Skeletal muscle tissue (tissue), 4 donors: ENCODE measurements around the gene C6orf47. TPM values are rescaled to one million over a fixed set of nuclear protein-coding genes. Genes with fewer than 3 reads are reported as not detected.

Source experiments
- H3K27ac ChIP-seq: one replicate; pipeline ENCODE4 v1.7.0; 2013; ENCODE audit warnings: mild to moderate bottlenecking, low read depth, low read length, inconsistent platforms
- H3K27me3 ChIP-seq, 3 donors: one replicate each; pipeline ENCODE4 v1.7.0; 2013; ENCODE audit warnings: low read length in 3 of 3; ENCODE audit not compliant: control insufficient read depth in 3 of 3, insufficient read depth in 3 of 3
- H3K36me3 ChIP-seq, 3 donors: one replicate each; pipeline ENCODE4 v1.7.0; 2013; ENCODE audit warnings: low read length in 3 of 3; ENCODE audit not compliant: control insufficient read depth in 3 of 3, insufficient read depth in 3 of 3
- H3K4me1 ChIP-seq, 3 donors: one replicate each; pipeline ENCODE4 v1.7.0; 2013; ENCODE audit warnings: low read length in 3 of 3, mild to moderate bottlenecking in 3 of 3; ENCODE audit not compliant: control insufficient read depth in 3 of 3, insufficient read depth in 3 of 3
- H3K4me3 ChIP-seq, 3 donors: one replicate each; pipeline ENCODE4 v1.7.0; 2013; ENCODE audit warnings: low read length in 3 of 3
- H3K9ac ChIP-seq, 3 donors: one replicate each; pipeline ENCODE4 v1.7.0; 2013; ENCODE audit warnings: low read length in 3 of 3, mild to moderate bottlenecking in 3 of 3, moderate library complexity in 2 of 3, low read depth in 1 of 3
- H3K9me3 ChIP-seq, 3 donors: one replicate each; pipeline ENCODE4 v1.7.0; 2013; ENCODE audit warnings: low read length in 3 of 3; ENCODE audit not compliant: control insufficient read depth in 3 of 3
- total RNA-seq: library from RNA; depleted of rRNA; stranded (reverse); fragments of >200 nt; gene quantifications from one replicate; pipeline ENCODE4 v1.2.3, GENCODE V29; 2014
- donor health status: Osteomylitis.

Gene C6orf47
- total RNA-seq, 1 donor from 2014 or later: 18.3 TPM

GRCh38 chr6:31627690-31628287 lies 32.8 kb downstream of the C6orf47 start:
- H3K9ac ChIP-seq: no peak overlapping the region
- H3K4me1 ChIP-seq: peaks cover 0 to 3% (median 0%) of the 10 kb centered on the region in 3 donors
- H3K36me3 ChIP-seq: peaks cover 82 to 89% (median 87%) of the 10 kb centered on the region in 3 donors
- no peaks in the 10 kb centered on the region for H3K9me3 ChIP-seq
- H3K27me3 ChIP-seq: no peaks in the 10 kb centered on the region
- H3K4me3 ChIP-seq: no peak overlapping the region
- H3K27ac ChIP-seq: no peak overlapping the region

- Histone ChIP-seq H3K9me3 (no peaks in the 10 kb centered on the region), H3K9ac (no peak overlapping the region), H3K4me1 (peaks cover 5 to 10% (median 8%) of the 10 kb centered on the region in 3 donors)
Observed at GRCh38 chr6:31626952-31627351, 33.6 kb downstream of the C6orf47 start.

GRCh38 chr6:31624070-31624469 lies 36.5 kb downstream of the C6orf47 start:
- Histone ChIP-seq H3K27ac (no peak overlapping the region), H3K4me3 (no peak overlapping the region), H3K9me3 (no peaks in the 10 kb centered on the region), H3K36me3 (peaks cover 55 to 64% (median 58%) of the 10 kb centered on the region in 3 donors), H3K27me3 (no peaks in the 10 kb centered on the region), H3K9ac (peak overlapping the region in 1 of 3 donors; percentile 10), H3K4me1 (peaks cover 13 to 16% (median 14%) of the 10 kb centered on the region in 3 donors)

More at GRCh38 chr6:31626952-31627351, 33.6 kb downstream of the C6orf47 start:
- peaks cover 77 to 87% (median 83%) of the 10 kb centered on the region in 3 donors for H3K36me3 ChIP-seq
- H3K4me3 ChIP-seq: no peak overlapping the region
- no peaks in the 10 kb centered on the region for H3K27me3 ChIP-seq
- no peak overlapping the region for H3K27ac ChIP-seq

- Histone ChIP-seq H3K4me3 (no peak overlapping the region), H3K27ac (no peak overlapping the region), H3K36me3 (peaks cover 43 to 52% (median 44%) of the 10 kb centered on the region in 3 donors), H3K27me3 (no peaks in the 10 kb centered on the region), H3K4me1 (peaks cover 13 to 16% (median 14%) of the 10 kb centered on the region in 3 donors), H3K9me3 (no peaks in the 10 kb centered on the region), H3K9ac (peak overlapping the region in 2 of 3 donors; percentile 33 to 96)
Observed at GRCh38 chr6:31622684-31623091, 37.9 kb downstream of the C6orf47 start.

GRCh38 chr6:31621991-31622390 lies 38.6 kb downstream of the C6orf47 start:
- Histone ChIP-seq H3K27ac (peak overlapping the region; percentile 94), H3K9me3 (no peaks in the 10 kb centered on the region), H3K4me3 (peak overlapping the region; percentile 38 to 79 (median 44)), H3K9ac (peak overlapping the region; percentile 95 to 97 (median 96)), H3K4me1 (peaks cover 13 to 16% (median 14%) of the 10 kb centered on the region in 3 donors), H3K27me3 (no peaks in the 10 kb centered on the region), H3K36me3 (peaks cover 36 to 46% (median 37%) of the 10 kb centered on the region in 3 donors)

- Histone ChIP-seq H3K9me3 (no peaks in the 10 kb centered on the region), H3K27ac (peak overlapping the region; percentile 94)
Observed at GRCh38 chr6:31621320-31621939, 39.1 kb downstream of the C6orf47 start.

GRCh38 chr6:31620586-31621319 lies 39.8 kb downstream of the C6orf47 start, which contains the start of gene PRRC2A:
TSS of gene PRRC2A (plus strand) at chr6:31620715. CDS start at chr6:31622790, 2,075 bp downstream.
- H3K27me3 ChIP-seq: no peaks in the 10 kb centered on the region
- H3K9me3 ChIP-seq: no peaks in the 10 kb centered on the region
- peak within 1 kb of the TSS; percentile 95 to 97 (median 96) for H3K9ac ChIP-seq
- peaks cover 24 to 33% (median 24%) of the 10 kb centered on the region in 3 donors for H3K36me3 ChIP-seq
- peaks cover 13 to 16% (median 14%) of the 10 kb centered on the region in 3 donors for H3K4me1 ChIP-seq
- H3K27ac ChIP-seq: peak within 1 kb of the TSS; percentile 94
- H3K4me3 ChIP-seq: peak within 1 kb of the TSS; percentile 82 to 94 (median 86)

More at GRCh38 chr6:31621320-31621939, 39.1 kb downstream of the C6orf47 start:
- Histone ChIP-seq H3K36me3 (peaks cover 31 to 40% (median 31%) of the 10 kb centered on the region in 3 donors), H3K4me3 (peak overlapping the region; percentile 70 to 94 (median 79)), H3K4me1 (peaks cover 13 to 16% (median 14%) of the 10 kb centered on the region in 3 donors), H3K27me3 (no peaks in the 10 kb centered on the region), H3K9ac (peak overlapping the region; percentile 95 to 97 (median 96))

GRCh38 chr6:31619805-31620585 lies 40.6 kb downstream of the C6orf47 start:
- Histone ChIP-seq H3K4me3 (peak overlapping the region; percentile 82 to 86 (median 85)), H3K36me3 (peaks cover 17 to 26% (median 17%) of the 10 kb centered on the region in 3 donors), H3K4me1 (peaks cover 13 to 16% (median 14%) of the 10 kb centered on the region in 3 donors), H3K27ac (peak overlapping the region; percentile 94), H3K9me3 (no peaks in the 10 kb centered on the region), H3K27me3 (no peaks in the 10 kb centered on the region), H3K9ac (peak overlapping the region; percentile 89 to 90 (median 89))

GRCh38 chr6:31617010-31617409 lies 43.6 kb downstream of the C6orf47 start:
- peaks cover 0 to under 1% (median 0%) of the 10 kb centered on the region in 3 donors for H3K36me3 ChIP-seq
- H3K27me3 ChIP-seq: no peaks in the 10 kb centered on the region
- no peaks in the 10 kb centered on the region for H3K9me3 ChIP-seq
- H3K4me1 ChIP-seq: peaks cover 6 to 7% (median 7%) of the 10 kb centered on the region in 3 donors
- no peak overlapping the region for H3K9ac ChIP-seq
- no peak overlapping the region for H3K27ac ChIP-seq
- H3K4me3 ChIP-seq: no peak overlapping the region
